Measurements from ENCODE around the gene FAM20B. TPM values are rescaled to one million over a fixed set of nuclear protein-coding genes. Genes with fewer than 3 reads are reported as not detected.

FAM20B gene
- total RNA-seq, 1 donor from 2014 or later, result 31.4 TPM

- Mint-ChIP-seq H3K27me3 (ENCODE audit: unreplicated experiment) (peaks cover 3% of the 10 kb centered on the region), H3K4me1 (ENCODE audit: unreplicated experiment) (peaks cover 4% of the 10 kb centered on the region), H3K9me3 (ENCODE audit: unreplicated experiment) (no peaks in the 10 kb centered on the region), H3K27ac (ENCODE audit: unreplicated experiment) (no peak overlapping the region), H3K36me3 (ENCODE audit: low read depth, unreplicated experiment) (peaks cover 4% of the 10 kb centered on the region), H3K4me3 (ENCODE audit: unreplicated experiment) (no peak overlapping the region)
- no peak for TF ChIP-seq CTCF (IDR thresholded peaks at IDR 0.05; ENCODE audit: unreplicated experiment)
- DNase-seq (ENCODE audit: low spot score), result no peak
Observed at GRCh38 chr1:179042700-179043099, 17.0 kb downstream of the FAM20B start.

- Mint-ChIP-seq H3K36me3 (ENCODE audit: low read depth, unreplicated experiment) (peaks cover 4% of the 10 kb centered on the region), H3K4me3 (ENCODE audit: unreplicated experiment) (no peak overlapping the region), H3K9me3 (ENCODE audit: unreplicated experiment) (no peaks in the 10 kb centered on the region), H3K27ac (ENCODE audit: unreplicated experiment) (no peak overlapping the region), H3K27me3 (ENCODE audit: unreplicated experiment) (peaks cover 3% of the 10 kb centered on the region), H3K4me1 (ENCODE audit: unreplicated experiment) (peaks cover 4% of the 10 kb centered on the region)
- no peak for TF ChIP-seq CTCF (IDR thresholded peaks at IDR 0.05; ENCODE audit: unreplicated experiment)
- DNase-seq (ENCODE audit: low spot score), result no peak
Observed at GRCh38 chr1:179043266-179043665, 17.6 kb downstream of the FAM20B start.

GRCh38 chr1:179043907-179044306 lies 18.2 kb downstream of the FAM20B start:
- H3K4me1 Mint-ChIP-seq (ENCODE audit: unreplicated experiment), result no peaks in the 10 kb centered on the region
- H3K9me3 Mint-ChIP-seq (ENCODE audit: unreplicated experiment), result no peaks in the 10 kb centered on the region
- H3K27me3 Mint-ChIP-seq (ENCODE audit: unreplicated experiment), result peaks cover 3% of the 10 kb centered on the region
- TF ChIP-seq CTCF (IDR thresholded peaks at IDR 0.05; ENCODE audit: unreplicated experiment), result no peak
- no peak for DNase-seq (ENCODE audit: low spot score)
- no peak overlapping the region for H3K4me3 Mint-ChIP-seq (ENCODE audit: unreplicated experiment)
- H3K36me3 Mint-ChIP-seq (ENCODE audit: low read depth, unreplicated experiment), result peaks cover 4% of the 10 kb centered on the region
- no peak overlapping the region for H3K27ac Mint-ChIP-seq (ENCODE audit: unreplicated experiment)

GRCh38 chr1:179046808-179047635 lies 21.3 kb downstream of the FAM20B start:
- peaks cover 1% of the 10 kb centered on the region for H3K27me3 Mint-ChIP-seq (ENCODE audit: unreplicated experiment)
- peaks cover 4% of the 10 kb centered on the region for H3K36me3 Mint-ChIP-seq (ENCODE audit: low read depth, unreplicated experiment)
- TF ChIP-seq CTCF (IDR thresholded peaks at IDR 0.05; ENCODE audit: unreplicated experiment), result no peak
- DNase-seq (ENCODE audit: low spot score), result no peak
- no peak overlapping the region for H3K27ac Mint-ChIP-seq (ENCODE audit: unreplicated experiment)
- no peak overlapping the region for H3K4me3 Mint-ChIP-seq (ENCODE audit: unreplicated experiment)
- no peaks in the 10 kb centered on the region for H3K4me1 Mint-ChIP-seq (ENCODE audit: unreplicated experiment)
- no peaks in the 10 kb centered on the region for H3K9me3 Mint-ChIP-seq (ENCODE audit: unreplicated experiment)

GRCh38 chr1:179047636-179047997 lies 21.9 kb downstream of the FAM20B start:
- Mint-ChIP-seq H3K27me3 (ENCODE audit: unreplicated experiment) (peaks cover 1% of the 10 kb centered on the region), H3K4me1 (ENCODE audit: unreplicated experiment) (no peaks in the 10 kb centered on the region), H3K36me3 (ENCODE audit: low read depth, unreplicated experiment) (peaks cover 4% of the 10 kb centered on the region), H3K27ac (ENCODE audit: unreplicated experiment) (no peak overlapping the region), H3K4me3 (ENCODE audit: unreplicated experiment) (no peak overlapping the region), H3K9me3 (ENCODE audit: unreplicated experiment) (no peaks in the 10 kb centered on the region)
- TF ChIP-seq CTCF (IDR thresholded peaks at IDR 0.05; ENCODE audit: unreplicated experiment), result no peak
- DNase-seq (ENCODE audit: low spot score), result no peak

Measured in endothelial cell (in vitro differentiated cells).